ENCODE results near the gene IQSEC3.
A peak's percentile ranks its signal among the peaks of the same experiment; 100 is the strongest.

IQSEC3 gene

DNA sequence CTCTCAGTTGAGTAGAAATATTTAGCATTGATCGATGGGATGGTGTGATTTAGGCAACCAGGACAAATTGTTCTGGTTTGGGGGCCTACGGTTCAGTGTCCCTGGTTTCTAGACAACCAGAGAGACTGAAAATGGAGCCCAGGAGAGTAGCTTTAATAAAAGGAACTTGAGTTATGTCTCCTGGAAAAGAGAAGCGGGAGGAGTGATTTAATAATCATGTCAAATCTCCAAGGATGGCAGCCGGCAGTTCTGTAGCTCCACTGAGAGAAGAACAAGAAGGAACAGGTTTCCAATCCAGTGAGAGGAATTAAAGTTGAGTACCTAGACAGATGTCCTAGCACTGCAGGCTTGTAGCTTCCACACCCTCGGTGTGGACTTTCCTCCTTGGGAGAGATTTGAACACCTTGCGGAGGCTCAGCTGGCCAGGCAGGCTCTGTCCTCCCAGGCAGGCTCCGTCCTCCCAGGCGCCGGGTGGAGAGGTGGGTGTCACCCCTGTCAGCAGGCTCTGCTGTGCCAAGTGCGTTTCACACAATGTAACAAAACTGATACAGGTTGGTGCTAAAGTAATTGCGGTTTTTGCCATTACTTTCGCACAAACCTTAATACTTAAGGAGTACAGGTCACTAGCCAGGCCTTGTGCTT is 101.5 kb downstream of the IQSEC3 start:
- DNase-seq = no peak

- DNase-seq = no peak
Measured at GRCh38 chr12:168763-169525, 102.4 kb downstream of the IQSEC3 start.

DNA sequence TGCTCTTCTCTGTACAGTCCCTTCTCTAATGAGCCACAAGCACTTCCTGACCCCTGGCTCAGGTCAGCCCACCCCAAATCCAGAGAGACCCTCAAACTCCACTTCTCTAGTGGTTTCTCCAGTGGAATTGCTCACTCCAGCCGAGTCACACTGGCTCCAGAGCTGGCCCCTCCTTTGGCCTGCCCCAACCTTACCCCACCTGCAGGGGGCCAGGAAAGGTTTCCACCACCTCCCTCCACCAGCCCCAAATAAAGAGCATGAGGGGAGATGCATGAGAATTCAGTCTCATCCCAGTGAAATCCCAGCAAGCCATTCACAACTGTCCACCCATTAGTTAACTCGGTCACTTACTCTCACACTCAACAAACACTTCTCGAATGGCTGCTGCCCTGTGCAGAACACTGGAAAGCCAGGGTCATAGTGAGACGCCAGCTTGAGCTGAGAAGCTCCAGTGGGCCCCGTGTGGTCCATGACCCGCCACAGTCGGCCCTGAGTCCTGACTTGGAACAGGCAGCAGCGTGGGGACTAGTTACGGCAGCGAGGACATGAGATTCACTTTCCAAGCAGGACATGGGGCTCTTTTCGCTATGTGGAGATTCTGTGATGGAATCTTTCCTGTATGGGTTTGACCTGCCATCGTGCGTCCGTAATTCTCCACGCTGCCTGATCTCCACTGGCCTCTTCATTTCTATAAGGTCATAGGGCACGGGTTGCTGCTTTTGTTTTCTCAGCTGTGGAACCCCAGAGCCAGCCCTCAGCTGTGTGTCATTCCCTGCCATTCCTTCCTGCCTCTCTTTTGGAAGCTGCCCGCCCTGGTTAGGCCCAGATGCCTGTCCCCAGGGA is 103.2 kb downstream of the IQSEC3 start:
- DNase-seq = no peak

DNA sequence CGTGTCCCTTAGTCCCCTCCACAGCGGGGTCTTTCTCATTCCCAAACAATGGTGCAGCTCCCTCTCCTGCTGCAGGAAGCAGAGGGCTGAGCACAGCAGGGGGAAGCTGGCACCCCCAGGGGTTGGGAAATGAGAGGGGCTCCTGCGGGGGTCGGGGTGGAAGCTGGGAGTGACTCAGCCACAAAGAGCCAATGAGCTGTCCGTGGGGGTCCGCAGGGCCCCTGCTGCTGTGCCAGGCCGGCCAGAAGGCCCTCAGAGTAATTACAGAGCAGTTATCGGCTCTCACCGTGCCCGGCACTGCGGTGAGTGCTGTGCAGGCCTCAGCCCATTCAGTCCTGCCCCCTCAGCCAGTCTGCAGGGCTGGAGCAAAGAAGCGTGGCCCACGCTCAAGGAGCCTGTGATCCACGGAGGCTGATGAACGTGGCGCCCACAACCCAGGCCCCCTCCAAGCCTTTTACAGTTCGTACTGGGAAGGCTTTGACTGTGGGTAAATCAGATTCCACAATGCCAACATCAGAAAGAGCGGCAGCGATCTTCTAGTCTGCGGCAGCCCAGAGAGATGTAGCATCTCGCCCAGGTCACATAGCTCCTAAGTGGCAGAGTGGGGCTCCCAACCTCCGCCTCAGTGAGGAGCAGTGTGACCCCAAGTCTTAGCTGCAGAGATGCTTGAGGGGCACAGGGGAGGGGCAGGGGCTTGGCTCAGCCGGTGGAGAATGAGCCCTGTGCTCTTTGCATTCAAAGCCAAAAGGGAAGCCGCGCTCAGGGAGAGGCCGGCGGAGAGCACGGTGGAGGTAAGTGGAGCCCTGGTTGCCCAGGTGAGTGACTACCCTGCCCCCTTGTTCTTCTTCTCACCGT is 104.0 kb downstream of the IQSEC3 start:
- no peak for DNase-seq

DNA sequence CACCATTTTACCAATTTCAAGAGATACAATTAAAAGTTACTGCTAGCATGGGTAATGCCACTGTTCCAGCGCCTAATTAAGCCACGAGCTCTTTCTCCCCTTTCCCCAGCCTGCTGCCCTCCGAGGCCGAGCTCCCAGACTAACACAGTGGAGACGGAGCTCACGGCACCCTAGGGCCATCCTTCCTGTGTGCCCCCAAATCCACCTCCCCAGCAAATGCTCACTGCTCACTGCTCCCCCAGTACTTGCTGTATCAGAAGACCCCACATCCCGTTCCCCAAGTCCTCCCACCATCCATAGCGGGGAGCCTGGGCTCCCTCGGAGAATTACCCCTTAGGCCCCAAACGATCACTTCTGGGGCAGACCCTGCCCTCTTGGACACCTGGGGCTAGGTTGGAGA is 104.7 kb downstream of the IQSEC3 start:
- DNase-seq = no peak

GRCh38 chr12:171743-172676 is 105.4 kb downstream of the IQSEC3 start:
- no peak for DNase-seq

DNA sequence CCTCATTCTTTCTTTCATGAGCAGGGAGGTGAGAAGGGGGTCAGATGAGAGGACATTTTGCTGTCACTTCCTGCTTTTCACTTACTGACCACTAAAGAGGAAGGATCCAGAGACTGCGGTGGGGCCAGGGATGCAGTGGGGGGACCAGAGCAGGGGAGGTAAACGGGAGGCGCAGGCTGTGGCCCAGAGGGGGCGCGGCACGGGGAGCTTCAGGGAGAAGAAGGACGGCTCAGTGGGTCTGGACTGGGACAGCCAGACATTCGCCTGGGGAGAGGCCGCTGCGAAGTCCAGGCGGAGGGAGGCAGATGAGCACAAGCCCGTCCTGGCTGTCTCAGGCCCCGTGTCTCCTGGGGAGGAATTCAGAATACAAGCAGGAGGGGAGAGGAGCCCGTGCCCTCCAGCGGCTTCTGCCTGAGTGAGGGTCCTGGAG is 106.2 kb downstream of the IQSEC3 start:
- no peak for DNase-seq

DNA sequence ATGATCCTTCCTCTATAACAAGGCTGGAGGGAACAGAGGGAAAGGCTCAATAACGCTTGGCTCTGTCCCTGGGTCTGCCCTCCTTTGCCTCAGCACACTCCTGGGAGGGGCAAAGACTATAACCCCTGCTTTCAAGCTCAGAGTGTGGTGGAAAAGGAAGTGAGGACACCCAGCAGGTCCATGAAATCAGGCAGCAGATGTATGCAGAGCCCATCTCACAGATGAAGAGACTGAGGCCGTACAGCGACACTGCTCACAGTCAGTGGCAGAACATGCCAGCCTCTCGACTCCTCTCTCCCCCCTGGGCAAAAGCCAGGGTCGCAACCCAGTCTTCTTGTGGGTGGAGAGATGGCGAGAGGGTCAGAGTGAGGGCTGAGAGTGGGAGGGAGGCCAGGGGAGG is 107.6 kb downstream of the IQSEC3 start:
- DNase-seq = no peak

DNA sequence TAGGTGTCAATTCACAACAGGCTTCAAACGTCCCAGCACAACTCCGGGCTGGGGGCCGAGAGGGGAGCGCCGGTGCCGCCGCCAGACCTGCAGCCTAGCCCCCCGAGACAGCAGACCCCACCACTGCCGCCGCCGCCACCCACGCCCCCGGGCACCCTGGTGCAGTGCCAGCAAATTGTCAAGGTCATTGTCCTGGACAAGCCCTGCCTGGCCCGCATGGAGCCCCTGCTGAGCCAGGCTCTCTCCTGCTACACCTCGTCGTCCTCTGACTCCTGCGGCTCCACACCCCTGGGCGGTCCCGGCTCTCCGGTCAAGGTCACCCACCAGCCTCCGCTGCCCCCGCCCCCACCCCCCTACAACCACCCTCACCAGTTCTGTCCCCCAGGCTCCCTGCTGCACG is 108.0 kb downstream of the IQSEC3 start:
- no peak for DNase-seq

DNA sequence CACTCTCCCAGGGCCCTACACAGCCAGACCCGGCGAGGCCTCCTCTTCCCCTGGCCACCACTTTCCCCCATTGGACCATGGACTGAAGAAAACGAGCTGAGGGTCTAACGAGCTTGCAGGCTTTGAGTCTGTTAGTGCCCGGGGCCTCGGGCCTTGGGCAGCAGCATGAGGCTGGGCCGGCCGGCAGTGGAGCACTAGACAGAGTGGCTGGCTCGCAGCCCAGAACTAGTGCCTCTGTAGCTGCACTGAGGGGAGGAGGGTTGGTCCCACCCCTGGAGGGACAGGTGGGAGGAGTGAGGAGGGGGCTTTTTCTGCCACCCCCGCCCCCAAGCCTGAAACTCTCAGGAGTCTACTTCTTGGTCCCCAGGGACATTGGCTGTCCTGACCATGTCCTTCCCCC is 108.7 kb downstream of the IQSEC3 start:
- DNase-seq = no peak

GRCh38 chr12:175759-176158 is 109.2 kb downstream of the IQSEC3 start:
- DNase-seq = no peak

- peak; percentile 46 for DNase-seq
Measured at GRCh38 chr12:176321-177181, 110.0 kb downstream of the IQSEC3 start.

DNA sequence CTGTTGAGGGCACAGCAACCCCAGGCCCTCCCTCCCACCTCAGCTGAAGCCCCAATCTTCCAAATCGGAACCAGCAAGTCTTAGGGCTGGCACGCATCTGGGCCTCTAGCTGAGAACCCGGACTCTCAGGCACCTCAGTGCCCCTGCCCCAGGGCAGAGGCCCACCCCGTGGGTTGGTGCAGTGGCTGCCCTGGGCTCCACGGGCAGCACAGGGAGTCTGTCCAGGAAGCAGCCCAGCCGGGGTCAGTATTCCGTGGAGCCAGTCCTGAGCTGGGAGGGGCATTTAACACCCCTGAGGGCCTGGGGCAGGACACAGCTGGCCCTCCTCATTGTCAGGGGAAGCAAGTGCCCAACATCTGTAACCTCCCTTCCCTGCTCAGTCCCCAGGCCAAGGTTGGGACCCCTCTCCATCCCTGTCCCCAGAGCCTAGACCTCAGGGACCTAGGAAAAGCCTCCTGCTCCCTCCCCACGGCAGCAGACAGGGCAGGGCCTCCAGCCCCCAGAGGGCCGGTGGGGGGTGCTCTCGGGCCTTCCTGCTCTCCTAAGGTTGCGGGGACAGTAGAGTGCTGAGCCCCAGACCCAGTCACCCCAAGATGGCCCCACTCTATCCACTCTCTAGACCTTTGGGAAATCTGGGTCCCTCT is 110.9 kb downstream of the IQSEC3 start:
- no peak for DNase-seq

GRCh38 chr12:177980-178828 is 111.6 kb downstream of the IQSEC3 start:
- DNase-seq = no peak

DNA sequence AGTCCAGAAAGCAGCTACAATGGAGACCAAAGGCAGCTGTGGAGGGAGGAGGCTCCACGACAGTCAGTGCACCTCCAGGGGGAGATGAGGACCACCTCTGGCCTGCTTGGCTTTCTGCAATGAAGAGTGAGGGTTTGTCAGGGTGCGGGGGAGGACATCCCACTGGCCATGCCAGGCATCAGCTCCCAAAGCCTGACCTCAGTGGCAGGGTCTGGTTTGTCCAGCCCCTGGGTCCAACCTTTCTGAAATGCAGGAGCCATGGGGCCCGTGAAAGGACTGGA is 112.2 kb downstream of the IQSEC3 start:
- DNase-seq = no peak

GRCh38 chr12:179131-179884 is 112.7 kb downstream of the IQSEC3 start:
- no peak for DNase-seq

DNA sequence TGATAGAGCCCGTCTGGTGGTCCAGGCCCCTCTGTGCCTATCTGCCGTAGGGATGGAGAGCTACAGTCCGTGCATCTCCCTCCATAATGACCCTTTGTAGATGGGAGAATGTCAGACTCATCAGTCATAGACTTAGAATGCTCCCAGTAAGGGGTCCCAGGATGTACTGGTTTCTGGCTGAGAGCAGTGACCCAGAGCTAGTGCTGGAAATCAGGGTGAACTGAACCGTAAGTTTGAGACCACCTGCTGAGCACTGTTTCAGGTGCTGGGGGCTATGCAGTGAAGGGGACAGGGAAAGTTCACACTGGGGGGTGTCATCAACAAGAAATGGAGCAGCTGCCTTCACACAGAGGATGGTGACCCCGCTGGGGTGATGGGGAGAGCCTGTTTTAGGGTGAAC is 113.3 kb downstream of the IQSEC3 start:
- no peak for DNase-seq

DNA sequence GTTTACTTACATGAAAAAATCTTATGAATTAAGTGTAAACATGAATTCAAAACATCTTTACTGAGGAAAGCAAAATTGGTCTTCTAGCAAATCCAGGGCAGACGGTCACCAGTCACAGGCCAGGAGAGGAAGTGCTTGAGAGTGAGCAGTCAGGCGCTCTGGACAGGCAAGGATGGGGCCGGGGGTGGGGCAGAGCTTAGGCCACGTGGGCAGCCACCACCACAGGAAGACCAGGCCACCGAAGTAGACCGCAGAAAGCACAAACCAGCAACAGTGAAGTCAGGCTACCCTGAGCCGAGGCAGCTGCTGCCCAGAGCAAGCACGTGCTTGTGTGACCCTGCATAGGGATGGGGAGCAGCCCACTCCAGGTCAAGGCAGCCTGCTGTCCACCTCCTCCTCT is 113.9 kb downstream of the IQSEC3 start:
- DNase-seq = no peak

- no peak for DNase-seq
Measured at GRCh38 chr12:181921-182320, 115.4 kb downstream of the IQSEC3 start.
